ENCODE data around the gene CDH4.

DNA sequence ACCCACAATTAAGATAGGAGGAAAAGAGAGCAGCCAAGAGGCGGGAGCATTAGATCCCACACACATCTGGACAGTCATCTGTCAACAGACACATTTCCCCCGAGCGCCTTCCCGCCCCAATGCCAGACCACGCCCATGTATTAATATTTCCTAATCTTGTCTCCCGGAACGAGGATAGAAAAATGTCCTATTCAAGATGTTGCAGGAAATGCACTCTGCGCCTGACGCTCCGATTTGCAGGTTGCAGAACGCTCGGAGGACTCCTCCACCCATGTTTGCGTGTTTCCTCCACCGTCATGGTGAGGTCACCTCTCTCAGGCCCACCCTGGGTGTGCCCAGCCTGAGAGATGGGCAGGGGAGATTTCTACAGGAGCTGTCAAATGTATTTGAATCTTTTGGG is 598.4 kb downstream of the CDH4 start:
- TF ChIP-seq, protein P1, sequence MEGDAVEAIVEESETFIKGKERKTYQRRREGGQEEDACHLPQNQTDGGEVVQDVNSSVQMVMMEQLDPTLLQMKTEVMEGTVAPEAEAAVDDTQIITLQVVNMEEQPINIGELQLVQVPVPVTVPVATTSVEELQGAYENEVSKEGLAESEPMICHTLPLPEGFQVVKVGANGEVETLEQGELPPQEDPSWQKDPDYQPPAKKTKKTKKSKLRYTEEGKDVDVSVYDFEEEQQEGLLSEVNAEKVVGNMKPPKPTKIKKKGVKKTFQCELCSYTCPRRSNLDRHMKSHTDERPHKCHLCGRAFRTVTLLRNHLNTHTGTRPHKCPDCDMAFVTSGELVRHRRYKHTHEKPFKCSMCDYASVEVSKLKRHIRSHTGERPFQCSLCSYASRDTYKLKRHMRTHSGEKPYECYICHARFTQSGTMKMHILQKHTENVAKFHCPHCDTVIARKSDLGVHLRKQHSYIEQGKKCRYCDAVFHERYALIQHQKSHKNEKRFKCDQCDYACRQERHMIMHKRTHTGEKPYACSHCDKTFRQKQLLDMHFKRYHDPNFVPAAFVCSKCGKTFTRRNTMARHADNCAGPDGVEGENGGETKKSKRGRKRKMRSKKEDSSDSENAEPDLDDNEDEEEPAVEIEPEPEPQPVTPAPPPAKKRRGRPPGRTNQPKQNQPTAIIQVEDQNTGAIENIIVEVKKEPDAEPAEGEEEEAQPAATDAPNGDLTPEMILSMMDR (IDR thresholded peaks at IDR 0.05): no peak
- TF ChIP-seq EP300 (IDR thresholded peaks at IDR 0.05): no peak
- TF ChIP-seq POLR2AphosphoS5 (IDR thresholded peaks at IDR 0.05): no peak
- no peak for TF ChIP-seq POLR2A (IDR thresholded peaks at IDR 0.05)

Data from sigmoid colon (tissue), 4 donors.